SIG-M5 (cell line): ENCODE measurements around the gene PAPPA2.

Source experiments
- DNase-seq: peaks from one replicate; lab custom pipeline; 2025; lab: John Stamatoyannopoulos, UW

The PAPPA2 gene

GRCh38 chr1:176809292-176809691 lies 346.3 kb downstream of the PAPPA2 start:
- DNase-seq: no peak

DNA sequence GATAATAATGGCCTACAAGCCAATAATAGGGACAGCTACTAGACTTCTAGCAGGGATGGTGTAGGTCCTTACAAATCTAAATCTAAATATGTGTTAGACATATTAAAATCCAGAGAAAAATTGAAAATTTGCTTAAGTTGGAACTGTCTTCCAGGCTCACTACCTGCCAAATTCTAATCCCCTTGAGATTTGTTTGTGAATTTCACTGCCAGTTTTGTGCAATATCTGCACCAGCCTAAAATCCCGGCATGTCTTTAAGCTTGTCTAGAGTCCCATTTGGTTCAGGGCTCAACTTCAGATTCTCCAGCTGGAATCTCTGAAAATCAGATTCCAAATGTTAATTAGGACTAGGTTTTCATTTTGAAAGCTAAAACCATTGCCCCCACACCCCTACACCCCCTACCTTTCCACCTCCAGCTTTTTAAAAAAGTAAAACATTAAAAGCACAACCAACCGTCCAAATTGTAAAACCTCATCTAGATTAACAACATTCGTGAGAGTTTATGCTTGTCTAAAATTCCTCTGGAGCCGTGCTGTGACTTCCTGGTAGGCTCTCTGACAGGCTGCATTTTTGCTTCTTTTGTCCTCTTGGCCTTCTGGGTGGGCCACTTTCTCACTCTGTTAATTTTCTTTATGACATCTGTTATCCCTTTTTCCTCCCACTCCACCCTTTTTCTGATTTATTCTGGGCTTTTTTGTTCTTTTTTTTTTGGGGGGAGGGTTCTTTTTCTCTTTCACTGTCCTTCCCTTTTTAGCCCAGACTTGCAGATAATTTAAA lies 348.7 kb downstream of the PAPPA2 start:
- no peak for DNase-seq

DNA sequence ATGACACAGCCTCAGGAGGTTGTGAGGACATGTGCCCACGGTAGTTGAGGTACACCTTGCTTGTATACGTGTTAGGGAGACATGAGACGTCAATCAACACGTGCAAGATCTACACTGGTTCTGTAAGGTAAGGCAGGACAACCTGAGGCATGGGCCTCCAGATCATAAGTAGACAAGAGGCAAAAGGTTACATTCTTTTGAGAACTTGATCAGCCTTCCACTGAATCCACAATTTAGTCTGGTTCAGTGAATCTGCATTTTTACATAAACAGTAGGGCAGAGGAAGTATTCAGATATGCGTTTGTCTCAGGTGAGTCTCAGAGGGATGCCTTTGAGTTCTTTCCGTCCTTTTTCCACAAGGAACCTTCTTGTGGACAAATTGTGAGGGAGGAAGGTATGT lies 352.6 kb downstream of the PAPPA2 start:
- no peak for DNase-seq

- no peak for DNase-seq
Observed at GRCh38 chr1:176816232-176816631, 353.3 kb downstream of the PAPPA2 start.

- no peak for DNase-seq
Observed at GRCh38 chr1:176820391-176821031, 357.5 kb downstream of the PAPPA2 start.

- DNase-seq: no peak
Observed at GRCh38 chr1:176826265-176826664, 363.3 kb downstream of the PAPPA2 start.

GRCh38 chr1:176829261-176829660 lies 366.3 kb downstream of the PAPPA2 start:
- no peak for DNase-seq

GRCh38 chr1:176831150-176831549 lies 368.2 kb downstream of the PAPPA2 start:
- no peak for DNase-seq

- DNase-seq: no peak
Observed at GRCh38 chr1:176837708-176838107, 374.7 kb downstream of the PAPPA2 start.

DNA sequence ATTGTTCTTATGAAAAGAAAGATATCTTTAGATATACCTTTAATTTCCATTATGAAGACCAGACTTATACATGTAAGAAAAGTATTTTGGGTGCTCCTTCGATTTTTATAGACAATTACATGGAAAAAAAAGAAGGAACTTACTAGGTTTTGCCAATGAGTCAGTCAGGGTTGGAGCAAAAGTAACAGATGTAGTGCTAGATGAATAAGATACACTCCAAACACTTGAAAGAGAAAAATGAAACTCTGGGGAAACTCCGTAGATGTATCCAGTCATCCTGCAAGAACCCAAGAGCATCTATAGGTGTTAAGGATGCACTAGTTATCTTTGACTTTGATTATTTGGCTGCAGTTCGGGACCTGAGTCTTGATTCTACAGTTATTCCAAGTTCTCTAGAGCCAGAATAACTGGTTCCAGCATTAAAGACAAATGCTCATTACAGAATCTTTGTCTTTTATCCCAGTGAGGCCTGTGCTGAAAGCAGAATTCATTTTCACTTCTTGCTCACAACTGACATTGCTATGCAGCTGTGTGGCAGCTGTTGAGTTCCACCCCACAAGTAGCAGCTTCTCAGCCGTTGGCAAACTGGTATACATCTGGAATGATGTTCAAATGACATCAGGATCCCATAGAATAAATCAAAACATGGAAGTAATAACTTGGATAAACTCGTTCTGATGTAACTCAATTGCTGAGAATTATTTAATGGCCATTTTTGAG lies 375.5 kb downstream of the PAPPA2 start:
- no peak for DNase-seq

DNA sequence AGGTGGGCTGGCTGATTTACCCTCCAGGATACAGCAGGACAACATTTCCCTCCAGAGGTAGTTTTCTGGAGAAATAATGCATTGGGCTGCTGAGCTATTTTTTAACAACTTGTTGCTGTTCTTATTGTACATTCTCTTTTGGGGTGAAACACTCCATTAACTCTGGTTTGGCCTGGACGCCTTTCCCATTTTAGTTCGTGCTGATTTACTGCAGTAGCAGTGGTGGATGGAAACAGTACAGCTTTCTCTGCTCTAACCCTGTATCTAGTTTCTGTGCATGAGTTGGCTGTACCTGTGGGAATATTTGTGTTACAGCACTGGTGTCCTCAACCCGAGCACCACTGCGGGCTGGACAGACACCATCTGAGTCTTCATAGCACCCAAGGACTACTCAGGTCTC lies 376.2 kb downstream of the PAPPA2 start:
- no peak for DNase-seq

GRCh38 chr1:176841238-176841637 lies 378.3 kb downstream of the PAPPA2 start:
- no peak for DNase-seq

- no peak for DNase-seq
Observed at GRCh38 chr1:176843352-176844297, 380.6 kb downstream of the PAPPA2 start.

- no peak for DNase-seq
Observed at GRCh38 chr1:176847052-176847451, 384.1 kb downstream of the PAPPA2 start.

- no peak for DNase-seq
Observed at GRCh38 chr1:176849281-176849680, 386.3 kb downstream of the PAPPA2 start.

GRCh38 chr1:176850871-176851270 lies 387.9 kb downstream of the PAPPA2 start:
- DNase-seq: no peak

GRCh38 chr1:176852124-176852523 lies 389.1 kb downstream of the PAPPA2 start:
- no peak for DNase-seq

DNA sequence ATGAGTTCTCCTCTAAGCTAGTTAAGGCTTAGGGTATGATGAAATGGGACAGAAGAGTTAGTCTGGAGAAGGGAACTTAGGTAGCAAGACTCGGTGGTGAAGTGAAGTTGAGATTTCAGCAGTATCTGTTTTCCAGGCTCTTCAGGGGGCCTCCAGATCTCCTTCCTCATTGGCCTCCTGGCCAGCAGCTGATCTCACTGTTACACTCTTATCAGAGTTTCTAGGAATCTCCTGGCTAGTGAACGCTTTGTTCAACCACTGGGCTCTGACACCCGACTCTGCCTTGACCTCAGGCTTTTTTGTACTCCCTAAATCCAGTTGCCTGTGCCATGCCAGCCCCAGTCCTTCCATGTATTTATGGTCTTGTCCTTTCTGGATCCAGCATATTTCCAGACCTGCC lies 390.5 kb downstream of the PAPPA2 start:
- DNase-seq: no peak

DNA sequence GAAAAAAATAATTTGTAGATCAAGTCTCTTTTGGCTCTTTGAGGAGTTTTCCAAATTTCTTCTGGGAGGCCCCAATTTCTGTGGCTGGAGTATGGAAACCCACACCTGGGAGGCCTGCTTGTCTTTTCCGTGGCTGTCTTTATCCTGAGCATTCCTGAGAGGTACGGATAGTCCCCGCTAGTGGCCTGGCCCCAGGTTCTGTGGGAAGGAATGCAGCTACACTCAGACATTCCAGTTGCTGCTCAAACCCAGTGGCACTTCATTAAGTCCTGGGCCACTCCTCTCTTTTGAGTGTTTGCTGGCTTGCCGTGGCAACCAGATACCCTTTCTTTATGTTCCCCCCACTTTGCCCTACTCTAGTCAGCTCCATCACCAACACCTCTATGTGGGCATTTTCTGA lies 391.1 kb downstream of the PAPPA2 start:
- DNase-seq: no peak

DNA sequence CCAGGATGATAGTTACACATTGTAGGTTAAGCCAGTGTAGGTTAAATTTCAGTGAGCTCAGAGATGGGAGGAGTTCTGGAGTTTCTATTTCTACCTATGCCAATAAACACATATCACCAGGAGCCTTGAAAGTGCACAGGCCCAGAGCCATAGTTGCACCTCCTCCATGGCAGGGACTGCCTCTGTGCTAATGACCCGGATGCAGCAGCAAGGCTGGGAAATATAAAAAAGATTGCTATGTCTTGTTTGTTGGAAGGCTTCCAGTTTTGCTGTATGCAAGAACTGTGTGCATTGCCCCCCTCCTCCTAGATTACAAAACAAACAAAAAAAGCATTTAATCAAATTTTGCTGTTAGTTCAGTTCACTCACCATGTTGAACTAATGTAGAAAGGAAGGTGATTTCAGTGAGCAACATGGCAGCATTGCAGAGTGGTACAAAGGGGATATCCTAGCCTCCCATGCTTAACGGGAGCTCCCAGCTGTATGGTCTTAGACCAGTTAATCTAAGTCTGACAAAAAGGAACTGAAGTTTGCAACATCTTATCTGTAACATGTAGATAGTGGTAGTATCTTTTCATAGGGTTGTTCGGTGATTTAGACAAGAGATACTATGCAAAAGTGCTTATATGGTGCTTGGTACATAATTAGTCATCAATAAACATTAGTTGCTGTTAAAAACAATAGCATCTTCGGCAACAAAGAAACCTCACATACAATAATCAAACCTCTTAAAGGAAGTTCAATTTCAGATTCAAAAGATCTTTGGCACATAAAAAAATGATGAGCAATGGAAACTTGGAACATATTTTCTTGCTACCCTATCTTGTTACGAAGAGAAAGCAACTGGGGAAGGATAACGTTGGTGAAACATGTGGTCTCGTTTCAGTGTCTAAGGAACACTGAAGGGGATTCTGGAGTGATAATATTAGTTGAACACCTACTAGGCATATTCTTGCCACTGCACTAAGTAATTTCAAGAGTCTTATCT lies 392.1 kb downstream of the PAPPA2 start:
- no peak for DNase-seq

DNA sequence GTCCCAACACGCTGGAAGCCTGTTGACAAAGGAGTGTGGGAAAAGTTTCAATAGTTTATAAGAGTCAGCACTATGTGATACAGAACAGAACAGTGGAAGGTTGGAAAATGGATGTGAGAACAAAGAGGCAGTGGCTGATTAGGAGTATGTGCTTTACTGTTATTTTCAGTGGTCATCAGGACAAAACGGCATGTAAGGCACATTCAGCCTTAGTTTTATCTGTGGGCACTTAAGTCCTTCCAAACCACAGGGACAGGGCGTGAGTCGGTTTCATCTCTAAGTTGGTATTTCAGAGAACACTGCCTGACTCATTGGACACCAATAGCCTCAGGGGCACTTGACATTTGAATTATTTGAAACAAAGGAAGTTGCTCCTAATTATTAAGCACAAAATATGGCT lies 394.7 kb downstream of the PAPPA2 start:
- no peak for DNase-seq
